NCI-H2227 treated with DMSO at 0.1 percent for 48 hours (cell line): ENCODE measurements around the gene IRF2.

Experiments
- DNase-seq: peaks from one replicate; lab custom pipeline; 2025; lab: John Stamatoyannopoulos, UW

The IRF2 gene

DNA sequence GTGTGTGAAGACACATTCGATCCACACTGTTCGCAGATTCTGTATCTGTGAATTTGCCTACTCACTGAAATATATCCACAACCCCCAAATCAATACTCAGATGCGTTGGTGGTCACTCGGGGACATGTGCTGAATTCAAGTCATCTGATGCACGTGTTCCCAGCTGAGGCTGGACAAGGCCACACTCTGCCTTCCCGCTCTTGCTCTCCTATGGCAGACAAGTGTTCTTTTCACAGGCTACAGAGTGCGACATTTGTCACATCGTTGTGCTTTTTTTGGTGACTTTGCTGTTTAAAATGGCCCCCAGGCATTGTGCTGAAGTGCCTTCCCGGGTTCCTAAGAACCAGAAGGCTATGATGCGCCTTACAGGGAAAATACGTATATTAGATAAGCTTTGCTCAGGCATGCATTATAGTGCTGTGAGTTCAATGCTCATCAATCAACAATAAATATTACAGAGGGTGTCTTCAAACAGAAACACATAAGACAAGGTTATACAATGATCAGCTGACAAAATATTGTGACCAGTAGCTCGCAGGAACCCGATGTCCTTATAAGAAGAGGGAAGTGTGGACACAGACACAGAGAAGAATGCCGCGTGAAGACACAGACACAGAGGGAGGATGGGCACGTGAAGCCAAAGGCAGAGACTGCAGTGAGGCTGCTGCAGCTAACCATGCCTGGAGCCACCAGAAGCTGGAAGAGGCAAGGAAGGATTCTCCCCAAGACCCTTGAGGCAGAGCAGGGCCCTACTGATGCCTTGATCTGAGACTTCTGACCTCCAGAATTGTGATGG lies 42.0 kb downstream of the IRF2 start:
- DNase-seq: no peak

DNA sequence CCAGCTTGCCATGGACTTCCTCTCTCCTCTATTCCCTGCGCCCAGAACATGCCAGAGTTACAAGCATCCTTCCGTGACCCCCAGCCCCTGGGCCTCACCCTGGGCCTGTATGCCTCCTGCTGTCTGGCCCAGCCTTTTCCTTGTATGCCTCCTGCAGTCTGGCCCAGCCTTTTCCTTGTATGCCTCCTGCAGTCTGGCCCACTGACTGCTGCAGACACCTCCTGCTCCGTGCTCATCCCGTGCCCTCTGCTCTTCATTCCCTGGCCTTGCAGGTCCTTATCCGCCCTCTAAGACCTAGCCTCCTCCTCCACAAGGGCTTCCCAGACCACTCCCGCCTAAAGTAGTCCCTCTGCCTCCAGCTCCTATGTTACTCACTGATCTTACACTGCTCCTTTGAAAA lies 44.2 kb downstream of the IRF2 start:
- no peak for DNase-seq

DNA sequence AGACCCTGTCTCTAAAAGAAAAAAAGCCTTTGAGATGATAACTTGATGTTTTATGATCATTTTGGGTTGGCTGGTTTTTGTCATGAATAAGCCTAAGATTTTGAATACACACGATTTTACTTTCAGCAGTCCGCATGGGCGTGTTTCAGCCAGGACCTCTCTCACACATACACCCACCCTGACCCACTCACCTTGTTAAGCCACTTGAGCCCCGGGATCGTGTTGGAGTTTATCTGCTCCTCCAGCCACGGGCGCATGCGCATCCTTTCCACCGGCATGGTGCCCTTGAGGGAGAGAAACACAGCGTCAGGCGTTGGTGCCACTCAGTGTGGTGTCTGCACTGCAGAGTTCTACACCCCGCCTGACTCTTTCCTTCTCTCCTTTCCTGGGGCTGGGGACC lies 45.6 kb downstream of the IRF2 start:
- DNase-seq: no peak

DNA sequence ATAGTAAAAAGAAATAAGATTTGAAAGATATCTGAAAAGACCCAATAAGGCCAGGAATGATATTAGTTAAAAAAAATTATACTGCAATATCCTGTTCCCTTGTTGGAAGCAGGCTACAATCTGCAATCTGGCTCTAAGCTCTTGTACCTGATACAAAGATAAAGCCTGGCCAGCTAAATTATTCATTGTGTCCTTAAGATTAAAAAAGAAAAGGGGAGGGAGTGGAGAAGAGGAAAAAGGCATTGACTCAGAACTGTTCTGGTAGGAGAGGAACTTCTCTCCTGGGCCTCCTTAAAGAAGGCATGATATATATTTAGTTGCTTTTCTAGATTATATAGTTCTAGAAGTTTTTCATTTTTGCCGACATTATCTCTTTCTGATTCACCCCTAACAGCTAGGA lies 46.7 kb downstream of the IRF2 start:
- DNase-seq: no peak

DNA sequence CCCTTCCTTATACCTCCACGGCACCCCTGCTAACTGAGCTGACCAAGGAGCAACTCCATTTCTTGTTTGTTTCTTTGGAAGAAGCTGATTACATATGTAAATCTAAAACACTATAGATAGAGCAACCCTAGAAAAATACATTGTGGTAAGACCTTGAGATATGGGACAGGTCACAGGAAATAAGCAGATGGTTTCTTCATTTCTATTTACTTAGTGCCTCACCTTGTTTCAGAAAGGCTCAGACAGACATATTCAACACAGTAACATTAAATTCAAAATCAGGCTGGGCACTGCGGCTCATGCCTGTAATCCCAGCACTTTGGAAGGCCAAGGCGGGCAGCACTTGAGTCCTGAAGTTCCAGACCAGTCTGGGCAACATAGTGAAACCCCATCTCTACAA lies 47.3 kb downstream of the IRF2 start:
- no peak for DNase-seq

DNA sequence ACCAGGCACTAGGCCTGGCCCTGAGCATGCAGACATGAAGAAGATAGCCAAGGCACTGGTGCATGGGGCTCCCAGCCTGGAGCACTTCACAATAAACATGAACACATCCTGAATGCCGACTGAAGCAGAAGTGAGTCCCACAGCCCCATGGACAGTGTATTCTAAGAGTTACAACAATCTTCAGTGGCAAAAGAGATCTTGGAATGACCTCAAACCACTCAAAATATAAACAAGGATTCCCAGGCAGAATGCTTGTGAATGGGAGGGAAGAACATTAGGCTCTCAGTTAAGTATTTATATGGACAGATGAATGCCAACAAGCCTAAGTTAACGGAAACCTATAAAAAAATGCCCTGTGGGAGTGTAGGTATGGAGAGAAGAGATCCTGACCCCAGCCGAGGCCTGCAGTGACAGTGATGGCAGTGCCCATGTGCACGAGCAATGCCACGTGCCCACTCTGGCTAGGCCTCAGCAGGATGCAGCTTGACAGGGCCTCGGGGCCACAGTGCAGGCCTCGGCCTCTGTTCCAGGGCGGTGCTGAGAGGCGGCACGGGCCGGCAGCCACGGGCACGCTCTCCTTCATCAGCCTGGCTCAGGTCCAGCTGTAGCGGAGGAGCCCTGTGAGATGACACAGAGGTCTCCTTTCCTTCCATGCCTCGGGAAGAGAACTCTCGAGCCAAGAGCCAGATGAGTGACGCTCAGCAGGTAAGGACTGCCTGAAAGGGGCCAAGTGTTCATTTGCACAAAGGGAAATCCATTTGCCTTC lies 49.2 kb downstream of the IRF2 start:
- no peak for DNase-seq

DNA sequence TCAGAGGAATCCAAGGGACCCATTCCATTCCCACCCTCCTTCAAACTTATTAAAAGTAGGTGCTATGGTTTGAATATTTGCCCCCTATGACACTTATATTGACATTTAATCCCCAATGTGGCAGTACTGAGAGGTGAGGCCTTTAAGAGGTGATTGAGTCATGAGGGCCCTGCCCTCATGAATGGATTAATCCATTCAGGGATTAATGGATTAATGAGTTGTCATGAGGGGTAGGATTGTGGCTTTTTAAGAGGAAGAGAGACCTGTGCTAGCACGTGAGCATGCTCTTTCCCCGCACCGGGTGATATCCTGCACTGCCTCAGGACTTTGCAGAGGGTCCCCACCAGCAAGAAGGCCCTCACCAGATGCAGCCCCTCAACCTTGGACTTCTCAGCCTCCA lies 50.1 kb downstream of the IRF2 start:
- DNase-seq: no peak

DNA sequence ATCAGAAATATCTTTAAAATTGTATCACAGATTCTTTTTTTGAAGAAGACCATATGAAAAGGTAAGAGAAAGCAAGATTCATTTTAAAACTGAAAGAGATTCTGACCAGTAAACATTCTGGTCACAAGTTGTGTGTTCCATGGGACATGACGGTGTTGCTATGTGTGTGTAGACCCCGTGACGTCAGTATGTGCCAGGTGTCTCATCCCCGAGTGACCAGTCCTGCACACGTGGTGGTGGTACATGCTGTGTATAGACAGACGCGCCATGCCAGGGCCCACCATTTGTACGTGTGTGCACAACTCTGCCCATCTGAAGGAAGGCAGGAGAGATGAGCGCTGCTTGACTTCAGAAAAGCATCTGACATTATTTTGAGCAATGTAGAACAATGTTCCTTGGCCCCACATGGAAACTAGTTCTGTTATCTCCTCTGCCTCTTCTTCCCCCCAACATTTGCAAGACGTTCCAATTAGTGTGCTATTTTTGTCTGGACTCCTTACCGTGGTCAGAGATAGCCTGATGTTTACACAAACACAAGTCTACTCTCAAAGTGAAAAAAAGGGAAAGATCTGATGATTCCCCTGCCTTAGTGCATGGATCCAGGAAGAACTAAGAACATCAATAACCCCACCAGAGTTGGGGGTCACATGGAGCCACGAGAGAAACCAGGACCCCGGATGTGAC lies 51.2 kb downstream of the IRF2 start:
- DNase-seq: no peak

DNA sequence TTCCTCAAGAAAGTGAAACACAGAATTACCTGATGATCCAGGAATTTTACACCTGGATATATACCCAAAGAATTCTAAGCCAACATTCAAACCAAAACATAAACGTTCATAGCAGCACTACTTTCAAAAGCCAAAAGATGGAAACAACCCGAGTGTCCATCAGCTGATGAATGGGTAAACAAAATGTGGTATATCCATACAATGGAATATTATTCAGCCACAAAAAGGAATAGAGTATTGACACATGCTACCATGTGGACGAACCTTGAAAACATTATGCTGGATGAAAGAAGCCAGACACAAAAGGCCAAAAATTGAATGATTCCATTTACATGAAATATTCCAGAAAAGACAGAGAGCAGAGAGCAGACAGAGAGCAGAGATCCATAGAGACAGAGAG lies 52.0 kb downstream of the IRF2 start:
- no peak for DNase-seq

DNA sequence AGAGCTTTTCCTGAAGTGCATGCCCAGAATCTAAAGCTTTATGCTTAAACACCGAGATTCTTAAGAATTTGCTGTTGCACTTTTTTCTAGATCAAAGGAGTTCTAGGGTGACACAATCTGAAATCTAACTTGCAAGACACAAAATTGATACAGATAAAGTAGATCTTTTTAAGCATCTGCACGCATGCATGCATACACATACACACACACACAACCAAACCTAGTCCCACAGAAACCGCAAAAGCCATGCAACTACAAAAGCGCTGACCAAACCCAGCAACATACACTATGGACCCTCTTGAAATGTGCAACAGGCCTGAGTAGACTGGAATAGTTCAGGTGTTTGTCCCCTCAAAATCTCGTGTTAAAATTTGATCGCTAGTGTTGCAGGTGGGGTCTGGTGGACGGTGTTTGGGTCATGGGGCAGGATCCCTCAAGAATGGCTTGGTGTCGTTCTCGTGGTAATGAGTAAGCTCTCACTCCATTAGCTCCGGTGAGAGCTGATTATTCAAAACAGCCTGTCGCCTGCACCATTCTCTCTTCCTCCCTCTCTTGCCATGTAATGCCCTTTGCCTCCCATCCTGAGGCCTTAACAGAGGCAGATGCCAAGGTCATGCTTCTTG lies 52.7 kb downstream of the IRF2 start:
- no peak for DNase-seq

DNA sequence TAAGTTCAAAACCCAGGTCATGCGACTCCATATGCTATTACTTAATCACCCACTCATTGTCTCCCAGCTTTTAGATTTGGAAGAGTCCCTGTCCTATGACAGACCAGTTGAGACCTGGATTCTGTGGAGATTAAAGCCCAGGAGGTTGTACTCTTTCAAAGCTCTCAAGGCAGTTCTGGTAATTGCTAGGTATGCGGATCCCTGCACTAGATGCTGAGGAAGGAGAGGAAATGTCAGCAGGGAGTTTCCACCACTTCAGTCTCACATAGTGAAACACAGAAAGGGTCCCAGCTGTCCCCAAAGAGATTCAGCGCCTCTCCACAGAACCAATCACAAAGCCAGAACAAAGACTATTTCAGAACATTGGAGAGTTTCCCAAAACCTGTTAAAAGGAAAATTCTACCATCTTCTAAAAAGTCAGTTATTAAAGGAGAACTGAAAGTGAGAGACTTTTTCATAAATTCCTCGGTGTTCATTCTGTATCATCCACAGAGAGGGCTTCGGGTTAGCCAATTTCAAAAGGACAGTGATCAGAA lies 53.4 kb downstream of the IRF2 start:
- DNase-seq: peak; percentile 16

DNA sequence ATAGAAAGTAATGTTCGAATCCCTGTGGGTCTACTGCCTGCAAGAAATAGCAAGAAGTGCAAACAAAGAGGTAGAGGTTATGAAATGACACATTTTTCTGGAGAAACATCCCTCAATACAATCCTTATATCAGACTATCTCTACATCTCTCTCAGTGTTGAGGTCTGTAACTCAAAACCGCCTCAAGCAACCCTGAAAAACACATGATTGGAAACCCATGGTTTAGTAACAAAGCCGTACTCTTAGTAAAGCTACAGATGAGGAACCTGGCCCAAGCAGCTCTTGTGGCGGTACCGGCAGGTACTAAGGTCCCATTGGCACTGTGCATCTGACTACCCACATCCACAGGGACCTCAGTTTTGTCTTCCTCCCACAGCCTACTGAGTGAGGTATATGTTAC lies 53.9 kb downstream of the IRF2 start:
- no peak for DNase-seq

DNA sequence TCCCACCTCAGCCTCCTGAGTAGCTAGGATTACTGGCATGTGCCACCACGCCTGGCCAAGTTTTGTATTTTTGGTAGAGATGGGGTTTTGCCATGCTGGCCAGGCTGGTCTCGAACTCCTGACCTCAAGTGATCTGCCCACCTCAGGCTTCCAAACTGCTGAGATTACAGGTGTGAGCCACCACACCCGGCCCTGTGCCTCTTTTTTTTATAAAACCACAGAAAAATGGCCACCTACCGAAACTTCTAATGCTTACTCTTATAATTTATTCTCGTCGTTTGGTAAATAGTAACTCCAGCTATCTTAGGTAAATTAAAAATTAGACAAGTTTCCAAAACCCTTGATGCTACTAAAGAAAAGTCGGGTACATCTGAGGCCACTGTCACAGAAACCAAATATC lies 54.4 kb downstream of the IRF2 start:
- DNase-seq: no peak

DNA sequence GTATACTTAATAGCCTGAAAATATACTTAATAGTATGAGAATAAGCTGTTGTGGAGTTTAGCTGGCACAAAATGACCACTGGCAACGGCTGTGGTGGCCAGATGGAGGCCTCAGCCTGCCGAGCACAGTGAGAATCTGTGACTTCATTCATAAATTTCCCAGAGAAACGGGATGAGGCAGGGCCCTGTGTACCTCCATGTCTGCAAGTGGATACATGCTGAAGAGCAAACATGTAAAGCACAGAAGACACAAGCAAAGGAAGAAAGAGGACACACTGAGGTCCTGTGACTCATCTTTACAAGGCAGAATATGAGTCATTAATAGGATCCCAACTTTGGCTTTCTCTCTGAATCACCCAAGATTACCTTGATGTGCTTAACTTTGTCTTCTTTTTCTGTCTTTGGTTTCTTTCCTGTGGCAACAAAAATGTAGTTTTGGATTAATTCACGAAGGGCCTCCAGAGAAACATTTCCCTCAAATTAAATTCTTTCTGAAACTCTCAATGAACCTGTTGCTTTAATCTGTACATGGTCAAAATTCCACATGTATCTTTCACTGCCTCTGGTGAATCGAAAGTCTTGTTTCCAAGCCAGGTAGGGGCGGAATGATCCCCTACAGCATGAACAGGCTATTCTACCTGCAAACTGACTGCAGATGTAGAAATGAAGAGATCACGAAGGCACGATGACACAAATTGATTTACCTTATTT lies 56.4 kb downstream of the IRF2 start:
- no peak for DNase-seq

DNA sequence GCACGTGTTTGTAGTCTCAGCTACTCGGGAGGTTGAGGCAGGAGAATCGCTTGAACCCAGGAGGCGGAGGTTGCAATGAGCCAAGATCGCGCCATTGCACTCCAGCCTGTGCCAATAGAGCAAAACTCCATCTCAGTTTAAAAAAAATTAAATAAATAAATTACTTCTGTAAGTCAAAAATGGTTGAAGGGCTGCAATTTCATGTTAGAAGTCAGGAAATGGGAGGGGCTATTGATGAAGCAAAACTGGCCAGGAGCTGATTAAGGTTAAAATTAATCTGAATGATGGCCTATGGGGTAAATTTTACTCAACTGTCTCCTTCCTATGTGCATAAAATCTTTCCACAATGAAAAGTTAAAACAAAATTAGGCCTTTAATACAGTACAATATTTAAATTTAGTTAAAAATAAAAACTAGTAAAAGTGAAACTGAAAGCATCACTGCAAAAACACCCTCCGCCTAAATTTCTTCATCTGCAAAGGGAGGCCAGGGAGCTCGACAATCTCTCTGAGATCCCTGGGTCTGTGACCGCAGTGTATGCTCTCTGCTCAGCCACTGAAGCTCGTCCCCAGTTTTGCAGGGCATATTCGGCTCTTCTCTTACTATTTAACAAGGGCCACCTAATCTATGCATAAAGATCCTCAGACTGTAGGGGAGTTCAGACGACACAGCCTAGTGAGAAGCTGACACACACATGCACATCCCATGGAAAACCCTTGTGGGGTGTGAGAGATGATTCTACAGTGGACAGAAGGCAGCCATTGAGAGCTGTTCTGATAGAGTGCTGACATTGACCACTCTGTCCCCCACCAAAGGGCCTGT lies 57.2 kb downstream of the IRF2 start:
- no peak for DNase-seq

DNA sequence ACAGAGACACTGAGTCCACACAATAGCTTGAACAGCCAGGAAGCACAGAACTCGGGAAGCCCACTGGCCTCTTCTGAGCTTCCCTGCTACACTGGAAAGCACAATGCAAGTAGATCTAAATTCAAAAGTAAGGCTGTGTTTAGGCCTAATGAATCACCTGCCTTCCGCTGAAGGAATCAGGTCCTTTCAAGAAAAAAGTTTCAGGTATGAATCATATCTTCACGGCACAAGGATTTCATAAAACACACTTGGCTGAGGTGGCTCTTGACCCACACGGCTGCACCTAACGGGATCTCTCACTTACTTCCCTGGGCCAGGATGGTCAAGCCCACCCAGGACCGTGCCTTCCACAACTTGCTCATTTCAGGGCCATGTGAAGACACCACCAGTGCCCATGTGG lies 59.3 kb downstream of the IRF2 start:
- no peak for DNase-seq

DNA sequence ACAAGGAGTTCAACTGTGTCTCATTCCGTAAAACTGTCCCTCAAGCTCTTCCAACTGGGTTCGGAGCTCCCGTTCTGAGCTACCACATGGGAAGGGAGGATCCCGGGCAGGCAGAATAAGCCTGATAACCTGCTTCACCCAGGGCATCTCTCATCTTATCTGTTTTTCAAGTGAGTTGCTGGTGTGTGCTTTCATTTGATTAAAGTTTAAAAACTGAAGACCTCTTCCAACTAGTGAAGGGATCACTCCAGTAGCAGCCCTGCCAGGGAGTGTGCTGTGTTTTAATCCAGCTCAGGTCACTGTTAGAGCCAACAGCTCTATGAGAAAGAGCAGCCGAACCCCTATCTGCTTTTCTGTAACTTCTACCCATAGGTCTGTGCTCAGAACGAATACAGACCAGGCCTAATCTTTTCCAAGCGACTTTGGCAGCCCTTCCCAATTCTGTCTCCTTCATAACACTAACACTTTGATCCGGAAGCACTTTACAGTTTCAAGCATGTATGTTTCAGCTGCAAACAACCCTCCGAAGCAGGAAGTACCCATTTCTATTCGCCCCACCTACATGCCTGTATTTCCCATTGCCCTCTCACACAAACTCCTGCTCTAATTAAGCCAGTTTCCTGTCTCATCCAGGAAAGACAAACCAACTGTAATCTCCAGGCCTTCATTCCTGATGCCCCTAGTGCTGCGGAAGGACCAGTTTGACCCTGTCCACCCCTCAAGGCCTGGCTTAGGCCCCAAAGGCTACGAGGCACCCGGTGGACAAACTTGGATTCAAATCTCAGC lies 60.9 kb downstream of the IRF2 start:
- no peak for DNase-seq

DNA sequence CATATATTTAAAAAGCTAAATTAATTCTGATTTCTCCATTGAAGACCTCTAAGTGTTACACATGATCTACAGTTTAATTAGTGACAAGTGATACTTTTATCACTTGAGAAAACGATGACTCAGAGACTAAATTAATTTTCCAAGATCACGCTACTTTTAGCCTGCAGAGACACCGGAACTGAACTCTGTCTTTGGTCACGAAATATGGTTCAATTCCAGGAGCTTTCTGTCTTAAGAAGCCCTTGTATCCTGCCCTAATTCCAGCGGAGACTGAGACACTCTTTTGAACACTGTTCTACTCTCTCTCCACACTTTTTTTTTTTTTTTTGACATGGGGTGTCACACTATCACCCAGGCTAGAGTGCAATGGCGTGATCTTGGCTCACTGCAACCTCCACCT lies 63.6 kb downstream of the IRF2 start:
- DNase-seq: no peak

DNA sequence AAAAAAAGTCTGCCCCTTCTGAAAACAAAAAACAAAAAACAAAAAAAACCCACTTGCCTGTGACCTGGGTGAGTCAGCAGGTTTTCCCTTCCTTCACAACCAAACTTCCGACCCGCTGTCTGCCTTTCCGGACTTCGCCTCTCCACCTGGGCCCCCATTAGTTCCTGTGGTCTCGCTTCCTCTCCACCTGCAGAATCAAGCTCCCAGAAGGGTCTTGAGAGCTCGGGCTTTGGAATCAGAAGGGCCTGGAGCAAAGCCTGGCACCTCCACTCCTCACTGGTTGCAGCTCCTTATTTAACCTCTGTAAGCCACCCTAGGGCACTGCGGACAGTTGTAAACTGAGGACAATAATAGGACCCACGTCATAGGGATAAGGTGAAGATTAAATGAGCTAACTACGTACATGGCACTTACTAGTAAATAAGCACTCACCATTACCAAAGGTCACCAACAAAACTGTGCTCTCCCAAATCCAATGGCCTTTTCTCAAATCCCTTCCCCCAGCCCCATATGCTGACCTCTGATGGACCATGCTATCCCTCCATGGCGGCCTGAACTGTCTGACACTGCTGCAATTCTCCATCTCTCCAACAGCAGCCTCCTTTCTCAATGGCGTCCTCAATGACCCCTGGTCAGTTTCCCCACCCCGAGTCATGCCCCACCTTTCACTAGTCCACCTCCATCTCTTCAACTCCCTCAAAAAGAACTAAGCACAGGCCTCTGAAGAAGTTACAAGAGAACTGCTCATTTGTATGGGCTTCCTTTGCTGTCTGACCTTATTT lies 64.2 kb downstream of the IRF2 start:
- DNase-seq: no peak
